NCI-H2081 (cell line): ENCODE results near the gene OR2AE1.
"Not testable (repeated sequence)": the region's sequence is repeated elsewhere in the genome, so short reads cannot be mapped to it uniquely, and the experiment has no call there.

Experiments
- DNase-seq, 2 experiments: peaks; one replicate each; lab custom pipeline; 2025; lab: John Stamatoyannopoulos, UW

The OR2AE1 gene, protein sequence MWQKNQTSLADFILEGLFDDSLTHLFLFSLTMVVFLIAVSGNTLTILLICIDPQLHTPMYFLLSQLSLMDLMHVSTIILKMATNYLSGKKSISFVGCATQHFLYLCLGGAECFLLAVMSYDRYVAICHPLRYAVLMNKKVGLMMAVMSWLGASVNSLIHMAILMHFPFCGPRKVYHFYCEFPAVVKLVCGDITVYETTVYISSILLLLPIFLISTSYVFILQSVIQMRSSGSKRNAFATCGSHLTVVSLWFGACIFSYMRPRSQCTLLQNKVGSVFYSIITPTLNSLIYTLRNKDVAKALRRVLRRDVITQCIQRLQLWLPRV

DNA sequence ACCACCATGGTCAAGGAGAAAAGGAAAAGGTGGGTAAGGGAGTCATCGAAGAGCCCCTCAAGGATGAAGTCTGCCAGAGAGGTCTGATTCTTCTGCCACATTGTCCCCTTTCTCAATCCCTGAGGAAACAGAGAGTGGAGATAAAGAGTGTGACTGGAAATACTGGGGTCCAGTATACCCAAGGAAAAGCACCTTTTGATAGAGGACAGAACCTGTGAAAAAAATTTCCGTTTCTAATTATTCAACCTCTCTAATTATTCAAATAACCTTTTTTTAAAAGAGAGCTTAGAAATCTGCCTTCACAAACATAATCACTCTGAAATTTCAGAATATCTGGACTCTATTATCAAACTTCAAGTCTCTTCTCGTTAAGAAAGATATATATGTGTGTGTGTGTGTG lies at the start of gene OR2AE1:
TSS of gene OR2AE1 (minus strand) at position 101 of the 400 bp plus-strand sequence. CDS start at position 101, 0 bp downstream.
- no peak for DNase-seq

DNA sequence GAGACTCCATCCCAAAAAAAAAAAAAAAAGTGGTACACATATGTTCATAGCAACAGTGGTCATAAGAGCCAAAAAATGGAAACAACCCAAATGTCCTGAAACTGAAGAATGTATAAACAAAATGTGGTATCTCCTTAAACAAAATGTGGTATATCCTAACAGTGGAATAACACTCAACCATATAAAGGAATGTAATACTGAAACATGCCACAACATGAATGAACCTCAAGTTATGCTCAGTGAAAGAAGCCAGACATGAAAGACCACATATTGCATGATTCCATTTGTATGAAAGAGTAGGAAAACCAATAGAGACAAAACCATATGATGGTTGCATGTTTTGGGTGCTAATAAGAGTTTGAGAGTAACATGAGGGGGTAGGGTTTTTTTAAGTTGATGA lies 49.5 kb upstream of the OR2AE1 start:
- no peak for DNase-seq

DNA sequence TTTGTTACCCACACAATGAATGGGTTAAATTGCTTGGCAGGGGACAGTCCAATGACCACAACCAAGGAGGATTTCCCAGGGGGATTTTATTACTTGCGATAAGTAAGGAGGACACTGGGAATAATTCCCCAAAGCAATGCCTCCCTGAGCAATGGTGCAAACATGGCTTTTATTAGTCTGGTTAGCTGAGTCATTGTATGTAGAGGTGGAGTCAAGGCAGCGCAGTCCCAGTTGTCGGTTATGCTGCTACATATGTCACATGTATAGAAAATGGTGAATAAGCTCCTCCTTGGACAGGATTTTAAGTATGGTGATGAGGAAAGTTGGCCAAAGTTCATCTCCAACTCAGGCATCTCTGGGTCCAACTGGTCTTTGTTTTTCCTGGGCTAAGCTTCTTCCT lies 46.4 kb upstream of the OR2AE1 start:
- no peak for DNase-seq

DNA sequence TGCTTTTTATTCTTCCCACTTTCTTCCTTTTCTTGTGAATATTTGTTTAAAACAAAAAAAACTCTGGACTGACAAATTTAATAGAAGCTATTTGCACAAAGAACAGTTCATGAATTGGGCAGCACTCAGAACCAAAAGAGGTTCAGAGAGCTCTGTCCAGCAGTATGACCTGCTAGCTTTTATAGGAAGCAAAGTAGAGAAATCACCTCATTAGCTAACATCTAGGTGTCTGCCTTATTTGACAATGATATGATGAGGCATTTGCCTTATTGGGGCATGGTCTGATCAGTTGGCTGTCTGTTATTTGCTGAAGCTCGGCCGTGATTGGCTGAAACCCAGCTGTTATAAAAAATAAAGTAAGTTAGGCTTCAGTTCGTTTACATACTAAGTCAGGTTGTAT lies 43.3 kb upstream of the OR2AE1 start:
- DNase-seq: no peak

DNA sequence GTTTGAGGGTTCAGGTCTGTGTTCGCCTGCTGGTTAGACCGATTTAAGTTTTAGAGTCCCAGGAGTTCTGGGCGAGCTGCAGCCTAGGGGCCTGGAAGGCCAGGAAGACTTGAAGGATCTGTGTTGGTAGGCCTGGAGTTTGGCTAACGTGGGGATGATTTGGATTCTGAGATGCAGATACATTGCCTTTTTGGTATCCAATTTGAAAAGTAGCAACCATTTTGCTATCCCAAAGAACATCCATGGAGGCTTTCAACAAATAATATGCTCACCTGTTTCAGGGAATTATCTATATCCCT lies 42.9 kb upstream of the OR2AE1 start:
- peak in 1 of 2 experiments; percentile 44 for DNase-seq

DNA sequence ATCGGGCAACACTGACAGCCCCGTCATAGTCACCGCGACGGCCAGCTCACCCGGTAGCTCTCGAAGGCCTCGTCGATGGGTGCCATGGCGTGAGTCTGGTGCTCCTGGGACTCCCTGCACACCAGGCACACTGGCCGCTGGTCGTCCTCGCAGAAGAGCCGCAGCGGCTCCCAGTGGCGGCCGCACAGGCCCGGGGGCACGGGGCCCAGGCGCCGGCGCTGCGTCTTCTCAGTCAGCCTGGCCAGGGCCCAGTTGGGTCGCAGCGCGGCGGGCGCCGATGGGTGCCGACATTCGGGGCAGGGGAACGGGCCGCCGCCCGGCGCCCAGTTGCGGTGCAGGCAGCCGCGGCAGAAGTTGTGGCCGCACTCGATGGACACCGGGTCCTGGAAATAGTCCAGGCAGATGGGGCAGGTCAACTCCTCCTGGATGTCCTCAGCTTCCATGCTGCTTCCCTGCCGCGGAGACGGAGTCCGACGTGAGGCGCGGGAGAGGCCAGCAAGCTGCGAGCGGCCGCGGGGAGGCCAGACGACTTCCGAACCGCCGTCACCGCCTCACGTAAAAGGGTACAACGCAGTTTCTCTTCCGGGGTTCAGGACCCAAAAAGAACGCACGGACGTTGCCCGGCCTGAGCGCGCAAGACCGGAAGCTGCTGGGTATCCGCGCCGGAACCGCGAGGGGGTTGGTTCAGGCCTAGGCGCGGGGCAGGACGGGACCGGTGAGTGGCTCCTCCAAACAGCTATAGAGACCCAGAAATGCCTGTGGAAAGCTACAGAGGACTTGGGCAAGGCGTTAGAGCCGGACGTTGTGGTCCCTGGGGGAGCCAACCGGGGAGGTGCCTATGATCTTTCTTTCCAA lies 42.4 kb upstream of the OR2AE1 start, which contains the start of gene TRIM4:
TSS of gene TRIM4 (minus strand) at position 572 of the 855 bp plus-strand sequence. CDS start at position 443, 129 bp downstream.
- peak; percentile 89 to 95 for DNase-seq

DNA sequence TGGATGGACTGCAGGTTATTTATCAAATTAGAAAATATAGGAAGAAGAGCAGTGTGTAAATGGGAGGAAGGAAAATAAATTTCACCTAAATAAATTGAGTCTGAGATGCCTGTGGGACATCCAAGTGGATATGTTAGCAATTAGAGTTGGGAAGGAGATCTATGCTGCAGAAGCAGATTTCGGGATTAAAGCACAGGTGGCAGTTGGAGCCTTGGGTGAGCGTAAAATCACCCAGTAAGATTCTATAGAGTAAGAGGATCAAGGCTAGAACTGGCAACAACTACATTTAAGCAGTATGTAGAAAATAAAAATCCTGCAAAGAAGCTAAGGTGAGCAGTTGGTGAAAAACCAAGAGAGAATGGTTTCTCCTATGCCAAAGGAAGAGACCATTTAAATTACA lies 34.1 kb upstream of the OR2AE1 start:
- no peak for DNase-seq

DNA sequence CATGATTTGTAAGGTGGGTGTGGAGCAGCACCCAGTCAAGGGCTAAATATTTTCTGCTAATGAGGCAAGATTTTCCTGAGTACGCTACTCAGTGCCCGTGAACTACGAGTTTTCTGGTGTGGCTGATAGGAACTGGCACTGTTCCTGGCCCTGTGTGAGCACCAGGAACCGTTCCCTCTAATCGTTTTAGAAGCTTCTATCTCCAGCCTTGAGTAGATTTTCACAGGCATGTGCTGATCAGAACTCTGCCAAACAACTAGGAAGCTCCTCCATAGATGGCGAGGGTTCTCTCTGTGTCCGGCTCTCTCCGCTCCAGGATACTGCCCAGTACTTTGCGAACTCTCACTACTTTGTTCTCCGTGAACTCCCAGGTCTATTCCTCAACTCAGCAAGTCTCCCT lies 24.7 kb upstream of the OR2AE1 start:
- no peak for DNase-seq

DNA sequence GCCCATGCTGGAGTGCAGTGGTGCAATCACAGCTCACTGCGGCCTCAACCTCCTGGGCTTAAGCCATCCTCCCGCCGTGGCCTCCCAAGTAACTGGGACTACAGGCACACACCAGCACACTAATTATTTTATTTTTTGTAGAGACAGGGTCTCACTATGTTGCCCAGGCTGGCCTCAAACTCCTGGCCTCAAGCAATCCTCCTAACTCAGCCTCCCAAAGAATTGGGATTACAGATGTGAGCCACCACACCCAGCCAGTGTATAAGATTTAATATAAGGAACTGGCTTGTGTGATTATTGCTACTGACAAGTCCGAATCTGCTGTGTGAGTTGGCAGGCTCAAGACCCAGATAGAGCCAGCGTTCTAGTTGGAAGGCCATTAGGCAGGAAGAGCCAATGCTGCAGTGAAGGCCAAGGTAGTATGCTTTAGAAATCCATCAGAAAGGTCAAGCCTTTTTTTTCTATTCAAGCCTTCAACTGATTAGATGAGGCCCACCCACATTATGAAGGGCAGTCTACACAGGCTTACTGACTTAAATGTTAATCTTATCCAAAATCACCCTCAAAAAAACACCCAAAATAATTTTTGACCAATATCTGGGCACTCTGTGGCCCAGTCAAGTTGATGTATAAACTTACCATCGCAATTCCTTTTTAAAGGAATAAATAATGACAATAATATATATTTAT lies 23.1 kb upstream of the OR2AE1 start:
- no peak for DNase-seq

DNA sequence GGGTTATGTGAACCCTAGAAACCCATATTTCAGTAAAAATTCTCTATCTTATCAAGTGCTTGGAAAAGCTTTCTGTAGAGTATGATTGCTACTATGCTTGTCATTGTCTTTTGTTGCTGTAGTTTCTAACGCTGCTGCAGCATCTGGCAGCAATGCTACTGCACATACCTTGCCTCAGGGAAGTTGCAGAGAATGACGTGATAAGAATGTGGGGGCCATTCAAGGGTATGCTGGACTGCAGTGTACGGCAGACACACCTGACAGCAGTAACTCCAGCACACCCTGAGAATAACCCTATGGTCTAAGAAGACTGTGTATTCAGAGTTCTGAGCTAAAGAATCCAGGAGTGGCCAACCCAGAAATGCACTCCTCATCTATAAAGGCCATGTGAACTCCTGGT lies 22.0 kb upstream of the OR2AE1 start:
- no peak for DNase-seq

DNA sequence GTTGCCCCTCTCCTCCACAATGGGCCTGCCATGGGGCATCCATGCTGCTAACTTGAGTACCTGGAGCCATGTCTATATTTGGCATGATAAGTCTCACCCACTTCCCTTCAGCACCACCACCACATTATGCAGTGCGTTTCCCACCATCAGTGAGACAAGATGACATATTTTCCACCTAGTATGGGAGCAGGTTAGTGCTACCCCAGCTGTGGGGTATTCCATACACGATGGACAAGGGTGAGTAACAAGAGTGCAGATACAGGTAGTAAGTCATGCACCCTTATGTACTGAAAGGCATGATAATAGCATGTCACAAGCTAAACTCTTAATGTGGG lies 21.2 kb upstream of the OR2AE1 start:
- DNase-seq: no peak

DNA sequence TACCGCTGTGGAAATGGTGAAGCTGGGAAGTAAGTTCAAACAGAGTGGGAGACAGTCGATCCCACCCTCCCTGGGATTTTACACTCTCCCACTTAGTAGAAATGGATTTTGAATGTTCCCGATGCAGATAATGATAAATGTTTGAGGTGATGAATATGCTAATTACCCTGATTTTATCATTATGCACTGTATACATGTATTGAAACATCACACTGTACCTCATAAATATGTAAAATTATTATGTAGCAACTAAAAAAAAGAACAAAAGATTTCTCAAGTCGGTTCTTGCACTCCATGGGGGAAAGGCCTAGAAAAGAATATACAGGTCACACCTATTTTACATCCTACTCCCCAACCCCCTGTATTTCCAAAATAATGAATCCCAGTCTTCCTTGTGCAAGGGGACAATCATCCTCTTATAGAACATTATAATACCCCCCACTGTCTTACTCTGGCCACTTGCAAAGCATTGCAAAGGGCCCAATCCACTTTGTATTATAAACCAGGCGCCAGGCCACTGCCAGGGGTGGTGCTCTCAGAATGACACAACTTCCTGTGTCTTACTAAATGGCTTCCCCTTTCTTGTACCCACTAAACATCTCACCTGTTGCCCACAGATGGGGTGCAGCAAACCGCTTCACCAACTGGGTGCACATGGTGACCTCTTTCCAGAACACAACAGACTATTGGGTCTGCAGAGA lies 20.6 kb upstream of the OR2AE1 start:
- DNase-seq: no peak

DNA sequence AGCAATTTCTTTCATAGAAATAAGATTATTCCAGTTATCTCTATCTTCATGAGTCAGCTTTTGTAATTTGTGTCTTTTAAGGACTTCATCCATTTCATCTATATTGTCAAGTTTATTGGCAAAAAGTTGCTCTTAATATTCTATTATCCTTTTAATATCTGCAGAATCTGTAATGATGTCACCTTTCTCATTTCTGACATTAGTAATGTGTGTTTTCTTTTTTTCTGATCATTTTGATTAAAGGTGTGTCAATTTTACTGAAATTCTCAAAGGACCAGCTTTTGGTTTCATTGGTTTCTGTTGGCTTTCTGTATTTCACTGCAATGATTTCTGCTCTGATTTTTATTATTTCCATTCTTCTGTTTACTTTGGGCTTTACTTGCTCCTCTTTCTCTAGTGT lies 17.9 kb upstream of the OR2AE1 start:
- no peak for DNase-seq

DNA sequence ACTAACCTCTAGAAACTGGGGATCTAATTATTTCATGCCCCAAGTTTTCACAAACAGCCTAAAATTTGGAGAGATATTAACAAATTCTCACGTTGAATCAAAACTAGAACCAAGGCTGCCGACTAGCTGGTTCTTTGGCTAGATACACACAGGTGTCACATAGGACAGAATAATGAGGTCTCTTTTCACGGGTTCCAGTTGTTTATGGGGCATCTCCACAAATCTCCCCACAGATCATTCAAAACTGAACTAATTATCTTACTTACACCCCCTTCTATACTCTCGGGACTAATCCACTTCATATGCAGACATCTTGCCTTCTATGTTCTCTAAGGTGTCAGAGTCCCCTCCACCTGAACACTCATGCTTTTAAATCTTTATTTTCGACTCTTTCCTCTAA lies 16.4 kb upstream of the OR2AE1 start:
- DNase-seq: no peak

DNA sequence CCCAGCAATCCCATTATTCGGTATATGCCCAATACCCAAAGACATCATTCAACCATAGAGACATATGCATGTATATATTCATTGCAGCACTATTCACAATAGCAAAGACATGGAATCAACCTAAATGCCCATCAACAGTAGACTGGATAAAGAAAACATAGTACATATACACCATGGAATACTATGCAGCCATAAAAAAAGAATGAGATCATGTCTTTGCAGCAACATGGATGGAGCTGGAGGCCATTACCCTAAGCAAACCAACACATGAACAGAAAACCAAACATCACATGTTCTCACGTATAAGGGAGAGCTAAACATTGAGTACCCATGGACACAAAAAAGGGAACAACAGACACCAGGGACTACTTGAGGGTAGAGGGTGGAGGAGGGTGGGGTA lies 13.5 kb upstream of the OR2AE1 start:
- not testable (repeated sequence) for DNase-seq

DNA sequence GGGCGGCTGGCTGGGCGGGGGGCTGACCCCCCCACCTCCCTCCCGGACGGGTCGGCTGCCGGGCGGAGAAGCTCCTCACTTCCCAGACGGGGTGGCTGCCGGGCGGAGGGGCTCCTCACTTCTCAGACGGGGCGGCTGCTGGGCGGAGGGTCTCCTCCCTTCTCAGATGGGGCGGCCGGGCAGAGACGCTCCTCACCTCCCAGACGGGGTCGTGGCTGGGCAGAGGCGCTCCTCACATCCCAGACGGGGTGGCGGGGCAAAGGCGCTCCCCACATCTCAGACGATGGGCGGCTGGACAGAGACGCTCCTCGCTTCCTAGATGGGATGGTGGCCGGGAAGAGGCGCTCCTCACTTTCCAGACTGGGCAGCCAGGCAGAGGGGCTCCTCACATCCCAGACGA lies 11.5 kb upstream of the OR2AE1 start:
- not testable (repeated sequence) for DNase-seq

DNA sequence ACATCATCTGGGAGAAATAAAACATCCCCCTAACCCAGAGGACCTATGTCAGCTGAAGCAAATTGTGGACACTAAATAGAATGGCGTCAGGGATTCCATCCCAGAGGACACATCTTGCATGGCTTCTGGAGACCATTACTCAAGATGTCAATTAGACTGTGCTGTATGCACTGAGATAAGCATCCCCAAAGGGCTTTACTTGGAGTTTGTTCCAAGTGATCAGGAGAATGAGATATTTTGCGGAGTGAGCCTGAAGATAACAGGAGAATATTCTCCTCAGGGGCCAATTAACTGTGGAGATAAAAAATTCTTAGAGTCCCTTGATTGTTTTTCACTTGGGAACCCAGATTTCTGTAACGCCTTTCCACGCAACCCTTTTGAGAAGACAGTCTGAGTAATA lies 4.5 kb upstream of the OR2AE1 start:
- no peak for DNase-seq

DNA sequence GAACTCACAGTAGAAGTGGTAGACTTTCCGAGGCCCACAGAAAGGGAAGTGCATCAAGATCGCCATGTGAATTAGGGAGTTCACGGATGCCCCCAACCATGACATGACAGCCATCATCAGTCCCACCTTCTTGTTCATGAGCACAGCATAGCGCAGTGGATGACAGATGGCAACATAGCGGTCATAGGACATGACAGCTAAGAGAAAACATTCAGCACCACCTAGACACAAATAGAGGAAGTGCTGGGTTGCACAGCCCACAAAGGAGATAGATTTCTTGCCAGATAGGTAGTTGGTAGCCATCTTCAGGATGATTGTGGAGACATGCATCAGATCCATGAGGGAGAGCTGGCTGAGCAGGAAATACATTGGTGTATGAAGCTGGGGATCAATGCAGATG lies 342 bp downstream of the OR2AE1 start:
- DNase-seq: no peak

DNA sequence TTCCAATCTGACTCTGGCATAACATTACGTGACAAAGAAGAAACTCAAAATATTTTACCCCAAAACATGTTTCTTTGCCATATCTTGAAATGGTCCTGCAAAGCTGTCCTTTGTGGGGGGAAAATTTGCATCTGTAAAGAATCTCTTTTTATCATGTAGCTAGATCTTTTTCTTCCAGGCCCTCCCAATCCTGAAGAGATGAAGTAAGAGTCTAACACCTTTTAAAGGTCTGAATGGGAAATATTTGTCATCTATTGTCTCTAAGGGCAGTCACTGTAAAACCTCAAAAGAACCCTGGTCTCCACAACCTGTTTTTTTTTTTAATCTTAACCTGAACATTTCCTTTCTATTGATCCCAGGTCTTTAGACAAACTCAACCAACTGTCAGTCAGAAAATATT lies 8.6 kb downstream of the OR2AE1 start:
- DNase-seq: no peak

DNA sequence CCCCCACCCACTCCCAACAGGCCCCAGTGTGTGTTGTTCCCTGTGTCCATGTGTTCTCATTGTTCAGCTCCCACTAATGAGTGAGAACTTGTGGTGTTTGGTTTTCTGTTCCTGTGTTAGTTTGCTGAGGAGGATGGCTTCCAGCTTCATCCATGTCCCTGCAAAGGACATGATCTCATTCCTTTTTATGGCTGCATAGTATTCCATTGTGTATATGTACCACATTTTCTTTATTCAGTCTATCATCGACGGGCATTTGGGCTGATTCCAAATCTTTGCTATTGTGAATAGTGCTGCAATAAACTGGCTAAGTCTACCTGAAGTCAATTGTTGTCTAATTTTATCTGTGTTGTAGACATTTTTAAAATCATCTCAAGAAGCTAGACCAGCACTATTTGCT lies 9.4 kb downstream of the OR2AE1 start:
- not testable (repeated sequence) for DNase-seq

DNA sequence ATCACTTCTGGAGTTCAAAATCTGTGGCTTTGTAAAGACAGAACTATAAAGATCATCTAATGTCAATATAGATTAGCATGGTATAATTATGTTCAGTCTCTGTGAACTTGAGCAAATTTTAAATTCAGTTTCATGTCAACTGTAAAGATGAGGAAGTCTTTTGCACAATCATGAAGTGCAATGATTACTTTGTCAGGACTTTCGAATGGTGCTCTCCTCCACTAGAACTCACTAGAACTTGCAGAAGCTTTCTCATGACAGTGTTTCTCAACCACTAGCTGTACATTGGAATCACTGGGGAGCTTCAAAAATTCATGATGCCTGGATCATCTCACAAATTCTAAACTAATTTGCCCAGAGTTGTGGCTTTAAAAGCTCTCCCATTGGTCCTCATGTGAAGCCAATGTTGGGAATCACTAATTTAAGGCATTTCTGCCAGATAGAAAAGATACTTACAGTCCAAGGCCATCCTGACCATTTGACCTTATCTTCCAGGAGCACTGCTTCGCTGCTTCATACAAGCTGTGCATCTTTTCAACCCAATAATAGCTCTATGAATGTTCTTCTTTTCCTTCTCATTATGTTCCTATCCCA lies 12.9 kb downstream of the OR2AE1 start:
- no peak for DNase-seq
